HepG2 (cell line): Measurements from ENCODE around the gene SLC38A3. TPM values are rescaled to one million over a fixed set of nuclear protein-coding genes. Genes with fewer than 3 reads are reported as not detected.

Source experiments
- AGO1 ChIP-seq: fragments of 200-400 bp; formaldehyde crosslinking; IDR thresholded peaks from 2 replicates; pipeline ENCODE4 v1.6.1; 2017; ENCODE audit warnings: mild to moderate bottlenecking, low read depth, low read length, moderate library complexity; ENCODE audit not compliant: poor library complexity, severe bottlenecking
- CAMTA2 ChIP-seq: sonication (generic); formaldehyde crosslinking; IDR thresholded peaks from 2 replicates; pipeline ENCODE4 v1.4.0; 2020; ENCODE audit warnings: mild to moderate bottlenecking, missing genetic modification reagents, borderline replicate concordance
- DNMT3B ChIP-seq: conservative IDR thresholded peaks from 2 replicates; pipeline ENCODE4 v1.6.1; 2016; ENCODE audit warnings: missing biosample characterization, control low read depth
- ELF1 ChIP-seq: sonication (generic); formaldehyde crosslinking; IDR thresholded peaks from 2 replicates; pipeline ENCODE4 v1.4.0; 2020; ENCODE audit warnings: missing genetic modification reagents
- FOXK2 ChIP-seq: fragments of 450-650 bp; IDR thresholded peaks from 2 replicates; pipeline ENCODE4 v1.6.1; 2016
- HNRNPLL ChIP-seq: fragments of 200-400 bp; formaldehyde crosslinking; IDR thresholded peaks from 2 replicates; pipeline ENCODE4 v1.6.1; 2017; ENCODE audit warnings: mild to moderate bottlenecking, low read depth, low read length; ENCODE audit not compliant: poor library complexity, severe bottlenecking
- HOMEZ ChIP-seq: IDR thresholded peaks from 2 replicates; pipeline ENCODE4 v1.6.1; 2016; ENCODE audit warnings: low read depth
- KDM4B ChIP-seq: sonication (generic); formaldehyde crosslinking; IDR thresholded peaks from 2 replicates; pipeline ENCODE4 v1.4.0; 2020; ENCODE audit warnings: missing genetic modification reagents
- LCORL ChIP-seq, 2 experiments: fragments of 450-650 bp in 1 of 2; sonication (generic) in 1 of 2; formaldehyde crosslinking in 1 of 2; IDR thresholded peaks; 2 replicates each; pipeline versions ENCODE4 v1.5.0 to v1.6.1; 2017 to 2020; ENCODE audit warnings: antibody characterized with exemption in 1 of 2, missing genetic modification reagents in 1 of 2
- MXD3 ChIP-seq: IDR thresholded peaks from 2 replicates; pipeline ENCODE4 v1.6.1; 2016; ENCODE audit warnings: mild to moderate bottlenecking, missing biosample characterization, missing genetic modification reagents
- NFE2L2 ChIP-seq: fragments of 150-350 bp; IDR thresholded peaks from 2 replicates; pipeline ENCODE4 v1.6.1; 2014; ENCODE audit warnings: low read length
- PAX8 ChIP-seq: sonication (generic); formaldehyde crosslinking; IDR thresholded peaks from 2 replicates; pipeline ENCODE4 v1.8.0; 2022; ENCODE audit warnings: mild to moderate bottlenecking, missing genetic modification reagents, borderline replicate concordance
- THAP7 ChIP-seq: sonication (generic); formaldehyde crosslinking; IDR thresholded peaks from 2 replicates; pipeline ENCODE4 v1.8.1; 2023; ENCODE audit warnings: mild to moderate bottlenecking, missing genetic modification reagents
- U2AF2 ChIP-seq: fragments of 200-400 bp; formaldehyde crosslinking; IDR thresholded peaks from 2 replicates; pipeline ENCODE4 v1.6.1; 2017; ENCODE audit warnings: low read depth, mild to moderate bottlenecking, low read length
- ZBED4 ChIP-seq: sonication (generic); formaldehyde crosslinking; IDR thresholded peaks from 2 replicates; pipeline ENCODE4 v1.4.0; 2020; ENCODE audit warnings: missing genetic modification reagents, borderline replicate concordance
- ZNF282 ChIP-seq: fragments of 450-650 bp; IDR thresholded peaks from 2 replicates; pipeline ENCODE4 v1.6.1; 2018; ENCODE audit not compliant: partially characterized antibody
- ZNF691 ChIP-seq: sonication (generic); formaldehyde crosslinking; IDR thresholded peaks from 2 replicates; pipeline ENCODE4 v1.4.0; 2020; ENCODE audit warnings: missing genetic modification reagents, low read depth, mild to moderate bottlenecking, borderline replicate concordance
- polyA plus RNA-seq, 8 experiments: library from polyadenylated mRNA; depleted of rRNA in 3 of 8; stranded (reverse) in 7 of 8; unstranded in 1 of 8; fragments of >200 nt; fragmentation: Illumina TruSeq in 4 of 8; extraction: Trizol in 4 of 8; gene quantifications; 2 replicates each; pipeline versions ENCODE4 v1.2.1 to v1.2.3, GENCODE V29; 2011 to 2016; ENCODE audit warnings: low read depth in 4 of 8, missing spikeins in 1 of 8, mixed read lengths in 1 of 8; ENCODE audit not compliant: insufficient read depth in 1 of 8
- total RNA-seq, 5 experiments: library from RNA; depleted of rRNA; stranded (reverse); fragments of >200 nt; fragmentation: Illumina TruSeq; extraction: Trizol; gene quantifications; 2 replicates each; pipeline ENCODE4 v1.2.3, GENCODE V29; 2016; ENCODE audit warnings: low read depth in 1 of 5
- TF ChIP-seq, protein P1 (sequence below): sonication (generic); formaldehyde crosslinking; IDR thresholded peaks from 2 replicates; pipeline ENCODE4 v1.8.0; 2022; ENCODE audit warnings: missing genetic modification reagents, low read depth, mild to moderate bottlenecking, borderline replicate concordance
- TF ChIP-seq, protein P2 (sequence below): sonication (generic); formaldehyde crosslinking; IDR thresholded peaks from 2 replicates; pipeline ENCODE4 v1.8.1; 2023; ENCODE audit warnings: mild to moderate bottlenecking, missing genetic modification reagents, borderline replicate concordance

SLC38A3 gene
- total and polyA plus RNA-seq, 2 of the 13 experiments (the other 11 are each of a cell fraction or from before 2014, with no cell fraction given) = 29.8 to 164 TPM

- TF ChIP-seq ZBED4 (peak; percentile 84; the same call in 1 of the 2 replicates), THAP7 (CRISPR knock-in tag) (0 out of 2 replicates have a peak, but pooled peaks have one; percentile 73), ELF1 (CRISPR knock-in tag) (no peak), HNRNPLL (peak; percentile 59), NFE2L2 (no peak), CAMTA2 (CRISPR knock-in tag) (no peak), AGO1 (no peak), MXD3 (peak; percentile 13; the same call in 1 of the 2 replicates), KDM4B (CRISPR knock-in tag) (no peak), ZNF691 (CRISPR knock-in tag) (peak; percentile 10; the same call in 1 of the 2 replicates), PAX8 (CRISPR knock-in tag) (no peak), U2AF2 (no peak), DNMT3B (no peak; the same call in 1 of the 2 replicates), LCORL (IDR thresholded peaks at IDR 0.05) (0 out of 2 replicates have a peak, but pooled peaks have one; percentile 27), LCORL (CRISPR knock-in tag; IDR thresholded peaks at IDR 0.05) (peak; percentile 90), FOXK2 (no peak), HOMEZ (no peak), ZNF282 (no peak)
- TF ChIP-seq, protein P1, sequence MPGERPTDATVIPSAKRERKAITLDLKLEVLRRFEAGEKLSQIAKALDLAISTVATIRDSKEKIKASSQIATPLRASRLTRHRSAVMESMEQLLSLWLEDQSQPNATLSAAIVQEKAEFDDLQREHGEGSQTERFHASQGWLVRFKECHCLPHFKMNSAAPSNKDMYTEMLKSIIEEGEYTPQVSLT (CRISPR knock-in tag) = peak; percentile 73; the same call in 1 of the 2 replicates
- TF ChIP-seq, protein P2, sequence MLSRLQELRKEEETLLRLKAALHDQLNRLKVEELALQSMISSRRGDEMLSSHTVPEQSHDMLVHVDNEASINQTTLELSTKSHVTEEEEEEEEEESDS = peak; percentile 40; the same call in 1 of the 2 replicates
These were observed 55.2 kb downstream of the SLC38A3 start (continued) for GRCh38 chr3:50260027-50260941.
